K562 (cell line): Measurements from ENCODE around the gene ZNF121. TPM values are rescaled to one million over a fixed set of nuclear protein-coding genes. Genes with fewer than 3 reads are reported as not detected.

Source experiments
- CBFA2T3 ChIP-seq: fragments of 450-650 bp; IDR thresholded peaks from 2 replicates; pipeline ENCODE4 v1.6.1; 2017
- HDAC2 ChIP-seq: fragments of 450-650 bp; IDR thresholded peaks from 2 replicates; pipeline ENCODE4 v1.6.1; 2016; ENCODE audit warnings: mild to moderate bottlenecking
- KAT2B ChIP-seq: IDR thresholded peaks from one replicate; pipeline ENCODE4 v1.6.1; 2012; ENCODE audit warnings: low read depth, mild to moderate bottlenecking, control low read depth, inconsistent platforms, low read length, moderate library complexity
- KAT8 ChIP-seq: fragments of 450-650 bp; IDR thresholded peaks from 2 replicates; pipeline ENCODE4 v1.6.1; 2016; ENCODE audit warnings: low read depth, mild to moderate bottlenecking
- L3MBTL2 ChIP-seq: fragments of 450-650 bp; IDR thresholded peaks from 2 replicates; pipeline ENCODE4 v1.6.1; 2016; ENCODE audit warnings: mild to moderate bottlenecking, moderate library complexity
- POLR3A ChIP-seq: IDR thresholded peaks from 2 replicates; pipeline ENCODE4 v1.6.1; 2011; ENCODE audit warnings: borderline replicate concordance, mild to moderate bottlenecking, moderate library complexity; ENCODE audit not compliant: insufficient read length, insufficient read depth; ENCODE audit errors: extremely low read depth
- RAD21 ChIP-seq, 2 experiments: fragments of 250-450 bp in 1 of 2; fragments of 450-650 bp in 1 of 2; sonication (Bioruptor Pico) in 1 of 2; formaldehyde crosslinking in 1 of 2; IDR thresholded peaks in 1 of 2; conservative IDR thresholded peaks in 1 of 2; 2 replicates each; pipeline versions ENCODE4 v1.4.0 to v1.8.0; 2020 to 2022; ENCODE audit warnings: mild to moderate bottlenecking in 2 of 2, moderate library complexity in 1 of 2
- RFX1 ChIP-seq: fragments of 450-650 bp; IDR thresholded peaks from 2 replicates; pipeline ENCODE4 v1.6.1; 2016; ENCODE audit warnings: mild to moderate bottlenecking, moderate library complexity
- SMAD2 ChIP-seq: fragments of 150-350 bp; IDR thresholded peaks from 2 replicates; pipeline ENCODE4 v1.6.1; 2014; ENCODE audit warnings: low read depth, mild to moderate bottlenecking, low read length
- SUPT5H ChIP-seq: fragments of 450-650 bp; IDR thresholded peaks from 2 replicates; pipeline ENCODE4 v1.6.1; 2016
- TAF1 ChIP-seq: IDR thresholded peaks from 2 replicates; pipeline ENCODE4 v1.6.1; 2011; ENCODE audit warnings: mild to moderate bottlenecking, low read length, moderate library complexity; ENCODE audit not compliant: insufficient read depth, control insufficient read depth, severe bottlenecking; ENCODE audit errors: extremely low read depth
- TCFL5 ChIP-seq: fragments of 250-450 bp; sonication (Bioruptor Pico); conservative IDR thresholded peaks from 2 replicates; pipeline ENCODE4 v1.6.1; 2021; ENCODE audit warnings: mild to moderate bottlenecking, moderate library complexity, matching md5 sums
- THRAP3 ChIP-seq: fragments of 450-650 bp; IDR thresholded peaks from 2 replicates; pipeline ENCODE4 v1.6.1; 2016; ENCODE audit warnings: mild to moderate bottlenecking, inconsistent platforms, borderline replicate concordance
- TRIM28 ChIP-seq: fragments of 450-650 bp; IDR thresholded peaks from 2 replicates; pipeline ENCODE4 v1.6.1; 2017
- ZC3H8 ChIP-seq: fragments of 450-650 bp; IDR thresholded peaks from 2 replicates; pipeline ENCODE4 v1.6.1; 2017
- ZNF217 ChIP-seq: sonication (generic); formaldehyde crosslinking; IDR thresholded peaks from 2 replicates; pipeline ENCODE4 v1.8.0; 2022; ENCODE audit warnings: mild to moderate bottlenecking, missing genetic modification reagents
- ZNF274 ChIP-seq: IDR thresholded peaks from 2 replicates; pipeline ENCODE4 v1.6.1; 2011; ENCODE audit warnings: low read depth, mild to moderate bottlenecking, low read length, moderate library complexity, borderline replicate concordance
- ZZZ3 ChIP-seq: fragments of 450-650 bp; IDR thresholded peaks from 2 replicates; pipeline ENCODE4 v1.6.1; 2016; ENCODE audit warnings: antibody characterized with exemption, mild to moderate bottlenecking, moderate library complexity
- polyA plus RNA-seq, 8 experiments: library from polyadenylated mRNA; depleted of rRNA in 4 of 8; stranded (reverse) in 5 of 8; unstranded in 3 of 8; fragments of >200 nt; fragmentation: Nextera tagmentation in 2 of 8; fragmentation: Illumina TruSeq in 1 of 8; extraction: Ambion mirVana in 2 of 8; extraction: Trizol in 1 of 8; gene quantifications; 2 replicates each; pipeline versions ENCODE4 v1.2.1 to v1.2.3, GENCODE V29; 2011 to 2014; ENCODE audit warnings: inconsistent platforms in 1 of 8, missing spikeins in 1 of 8
- total RNA-seq, 7 experiments: library from RNA; depleted of rRNA in 6 of 7; stranded (reverse); fragments of >200 nt in 6 of 7; fragmentation: Illumina TruSeq in 2 of 7; extraction: Trizol in 2 of 7; gene quantifications; 2 replicates each; pipeline versions ENCODE4 v1.2.1 to v1.2.3, GENCODE V29; 2011 to 2021; ENCODE audit warnings: low replicate concordance in 1 of 7
- TF ChIP-seq, protein P1 (sequence below), 2 experiments: fragments of 450-650 bp in 1 of 2; sonication (generic) in 1 of 2; formaldehyde crosslinking in 1 of 2; IDR thresholded peaks; 2 replicates each; pipeline versions ENCODE4 v1.7.1 to v1.9.0; 2016 to 2022; ENCODE audit warnings: inconsistent platforms in 1 of 2, mild to moderate bottlenecking in 1 of 2, missing genetic modification reagents in 1 of 2

The ZNF121 gene
- total and polyA plus RNA-seq, 9 of the 15 experiments (the other 6 are each of a cell fraction or from before 2014, with no cell fraction given) = 14.6 to 115 (median 33.4) TPM

DNA sequence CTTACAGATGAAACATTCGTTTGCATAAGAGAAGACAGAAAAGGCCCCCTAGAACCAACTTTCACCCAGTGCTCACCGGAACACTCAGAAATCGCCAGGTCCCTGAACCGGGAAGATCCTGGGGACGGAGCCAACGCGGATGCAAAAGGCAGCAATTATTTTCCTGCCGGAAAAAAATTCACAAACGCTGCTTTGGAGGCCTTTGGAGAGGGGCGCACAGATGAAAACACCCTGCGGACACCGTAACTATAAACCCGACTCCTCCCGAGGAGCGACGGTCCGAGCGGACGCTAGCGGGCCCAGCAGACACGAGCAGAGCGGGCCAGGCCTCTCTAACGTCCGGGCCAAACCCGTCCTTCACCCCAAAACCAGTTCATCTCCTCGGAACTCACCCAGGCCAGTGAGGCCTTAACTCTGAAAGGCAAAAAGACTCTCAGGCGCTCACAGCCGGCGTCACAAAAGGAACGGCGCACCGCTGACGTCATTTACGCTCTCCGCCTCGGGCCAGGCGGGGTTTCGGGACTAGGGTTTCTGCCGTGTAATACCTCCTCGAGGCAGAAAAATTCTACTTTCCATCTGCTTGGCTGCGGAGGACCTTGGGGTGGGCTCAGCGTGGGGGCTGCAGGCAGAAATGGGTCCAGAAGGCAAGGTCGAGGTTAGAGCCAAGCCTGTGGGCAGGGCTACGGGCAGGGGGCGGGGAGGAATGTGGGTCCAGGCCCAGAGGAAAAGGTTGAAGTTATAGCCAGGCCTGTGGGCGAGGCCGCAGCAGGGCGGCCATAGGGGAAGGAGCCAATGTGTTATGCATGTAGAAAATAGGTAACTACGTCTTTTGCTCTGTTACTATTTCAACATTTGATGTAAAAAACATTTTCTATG lies 45.9 kb downstream of the ZNF121 start, which contains the start of gene ZNF426 (continued):
- TF ChIP-seq, protein P1, sequence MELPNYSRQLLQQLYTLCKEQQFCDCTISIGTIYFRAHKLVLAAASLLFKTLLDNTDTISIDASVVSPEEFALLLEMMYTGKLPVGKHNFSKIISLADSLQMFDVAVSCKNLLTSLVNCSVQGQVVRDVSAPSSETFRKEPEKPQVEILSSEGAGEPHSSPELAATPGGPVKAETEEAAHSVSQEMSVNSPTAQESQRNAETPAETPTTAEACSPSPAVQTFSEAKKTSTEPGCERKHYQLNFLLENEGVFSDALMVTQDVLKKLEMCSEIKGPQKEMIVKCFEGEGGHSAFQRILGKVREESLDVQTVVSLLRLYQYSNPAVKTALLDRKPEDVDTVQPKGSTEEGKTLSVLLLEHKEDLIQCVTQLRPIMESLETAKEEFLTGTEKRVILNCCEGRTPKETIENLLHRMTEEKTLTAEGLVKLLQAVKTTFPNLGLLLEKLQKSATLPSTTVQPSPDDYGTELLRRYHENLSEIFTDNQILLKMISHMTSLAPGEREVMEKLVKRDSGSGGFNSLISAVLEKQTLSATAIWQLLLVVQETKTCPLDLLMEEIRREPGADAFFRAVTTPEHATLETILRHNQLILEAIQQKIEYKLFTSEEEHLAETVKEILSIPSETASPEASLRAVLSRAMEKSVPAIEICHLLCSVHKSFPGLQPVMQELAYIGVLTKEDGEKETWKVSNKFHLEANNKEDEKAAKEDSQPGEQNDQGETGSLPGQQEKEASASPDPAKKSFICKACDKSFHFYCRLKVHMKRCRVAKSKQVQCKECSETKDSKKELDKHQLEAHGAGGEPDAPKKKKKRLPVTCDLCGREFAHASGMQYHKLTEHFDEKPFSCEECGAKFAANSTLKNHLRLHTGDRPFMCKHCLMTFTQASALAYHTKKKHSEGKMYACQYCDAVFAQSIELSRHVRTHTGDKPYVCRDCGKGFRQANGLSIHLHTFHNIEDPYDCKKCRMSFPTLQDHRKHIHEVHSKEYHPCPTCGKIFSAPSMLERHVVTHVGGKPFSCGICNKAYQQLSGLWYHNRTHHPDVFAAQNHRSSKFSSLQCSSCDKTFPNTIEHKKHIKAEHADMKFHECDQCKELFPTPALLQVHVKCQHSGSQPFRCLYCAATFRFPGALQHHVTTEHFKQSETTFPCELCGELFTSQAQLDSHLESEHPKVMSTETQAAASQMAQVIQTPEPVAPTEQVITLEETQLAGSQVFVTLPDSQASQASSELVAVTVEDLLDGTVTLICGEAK (IDR thresholded peaks at IDR 0.05) = peak; percentile 41; the same call in 1 of the 2 replicates
- TF ChIP-seq, protein P1 (CRISPR knock-in tag; IDR thresholded peaks at IDR 0.05) = no peak
- TF ChIP-seq RAD21 (CRISPR knock-in tag; conservative IDR thresholded peaks at IDR 0.05 in 1 of 2, IDR thresholded peaks at IDR 0.05 in 1 of 2) (no peak), ZNF217 (CRISPR knock-in tag) (no peak), L3MBTL2 (peak; percentile 98), ZC3H8 (no peak), HDAC2 (0 out of 2 replicates have a peak, but pooled peaks have one; percentile 52), POLR3A (no peak), TCFL5 (no peak), ZNF274 (no peak), TAF1 (peak; percentile 75), CBFA2T3 (no peak), ZZZ3 (peak; percentile 69; the same call in 1 of the 2 replicates), SMAD2 (no peak), THRAP3 (no peak), RFX1 (no peak), KAT2B (no peak), TRIM28 (0 out of 2 replicates have a peak, but pooled peaks have one; percentile 18), SUPT5H (peak; percentile 78), KAT8 (0 out of 2 replicates have a peak, but pooled peaks have one; percentile 23)
